Measurements from ENCODE around the gene PDE11A. TPM values are rescaled to one million over a fixed set of nuclear protein-coding genes. Genes with fewer than 3 reads are reported as not detected.
"Not testable (repeated sequence)": the region's sequence is repeated elsewhere in the genome, so short reads cannot be mapped to it uniquely, and the experiment has no call there.

The PDE11A gene
- total and polyA plus RNA-seq, 3 donors from 2014 or later = 2.2 to 7.8 (median 3.3) TPM

DNA sequence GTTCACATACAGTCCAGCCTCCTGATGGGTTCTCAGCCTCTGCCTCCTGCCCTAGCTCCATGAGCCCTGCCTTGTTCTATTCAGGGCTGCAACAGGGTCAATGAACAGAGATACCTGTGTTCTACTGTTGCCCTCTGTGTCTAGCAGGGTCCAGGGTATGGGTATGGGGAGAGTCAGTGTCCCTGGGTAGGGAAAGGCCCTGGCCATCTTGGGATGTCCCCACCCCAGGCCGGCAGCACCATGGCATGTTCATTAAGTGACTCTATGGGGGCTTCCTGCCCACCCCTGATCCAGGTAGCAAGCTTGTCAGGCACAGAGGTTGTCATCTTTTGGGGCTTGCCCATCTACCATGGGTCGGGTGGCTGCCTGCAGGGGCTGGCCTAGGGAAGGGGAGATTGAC, 13.5 kb downstream of the PDE11A start:
- TF ChIP-seq, protein P1, sequence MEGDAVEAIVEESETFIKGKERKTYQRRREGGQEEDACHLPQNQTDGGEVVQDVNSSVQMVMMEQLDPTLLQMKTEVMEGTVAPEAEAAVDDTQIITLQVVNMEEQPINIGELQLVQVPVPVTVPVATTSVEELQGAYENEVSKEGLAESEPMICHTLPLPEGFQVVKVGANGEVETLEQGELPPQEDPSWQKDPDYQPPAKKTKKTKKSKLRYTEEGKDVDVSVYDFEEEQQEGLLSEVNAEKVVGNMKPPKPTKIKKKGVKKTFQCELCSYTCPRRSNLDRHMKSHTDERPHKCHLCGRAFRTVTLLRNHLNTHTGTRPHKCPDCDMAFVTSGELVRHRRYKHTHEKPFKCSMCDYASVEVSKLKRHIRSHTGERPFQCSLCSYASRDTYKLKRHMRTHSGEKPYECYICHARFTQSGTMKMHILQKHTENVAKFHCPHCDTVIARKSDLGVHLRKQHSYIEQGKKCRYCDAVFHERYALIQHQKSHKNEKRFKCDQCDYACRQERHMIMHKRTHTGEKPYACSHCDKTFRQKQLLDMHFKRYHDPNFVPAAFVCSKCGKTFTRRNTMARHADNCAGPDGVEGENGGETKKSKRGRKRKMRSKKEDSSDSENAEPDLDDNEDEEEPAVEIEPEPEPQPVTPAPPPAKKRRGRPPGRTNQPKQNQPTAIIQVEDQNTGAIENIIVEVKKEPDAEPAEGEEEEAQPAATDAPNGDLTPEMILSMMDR (IDR thresholded peaks at IDR 0.05) = no peak
- no peak for TF ChIP-seq POLR2A (IDR thresholded peaks at IDR 0.05)
- Histone ChIP-seq H3K4me1 (no peaks in the 10 kb centered on the region), H3K27me3 (no peaks in the 10 kb centered on the region), H3K36me3 (ENCODE audit: low read depth, missing control alignments) (no peaks in the 10 kb centered on the region), H3K4me3 (no peak overlapping the region), H3K9me3 (no peaks in the 10 kb centered on the region), H3K27ac (no peak overlapping the region)
- intact Hi-C loops (cut with DNase I; ENCODE audit: low total_unique reads) = no loop called here
- WGBS, 2 donors = 93 to 100% methylated on average over 1 to 2 of the region's 2 CpGs
- DNase-seq = no peak

DNA sequence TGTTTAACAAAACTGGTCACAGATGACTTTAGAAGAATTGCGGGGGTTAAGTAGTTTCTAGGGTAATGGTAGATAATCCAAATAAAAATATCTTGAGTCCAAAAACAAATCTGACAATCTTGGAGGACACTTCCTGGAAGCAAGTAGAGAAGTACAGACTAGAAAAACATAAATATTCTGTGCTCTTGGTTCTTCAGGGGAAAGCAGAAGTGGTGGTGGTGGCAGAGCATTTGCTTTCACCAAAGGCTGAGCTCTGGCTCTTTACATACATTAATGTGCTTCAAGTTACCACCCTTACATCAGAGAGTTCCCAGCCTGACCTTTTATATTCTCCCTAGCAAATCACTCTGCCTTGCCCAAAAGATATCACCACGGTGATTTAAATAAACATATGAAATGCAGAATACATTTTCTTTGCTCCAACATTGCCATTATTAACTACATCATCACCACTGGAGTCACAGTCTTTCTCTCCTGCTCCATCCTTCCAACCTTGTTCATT, 15.3 kb downstream of the PDE11A start:
- H3K27ac ChIP-seq = no peak overlapping the region
- DNase-seq = no peak
- no peak overlapping the region for H3K4me3 ChIP-seq
- no peaks in the 10 kb centered on the region for H3K36me3 ChIP-seq (ENCODE audit: low read depth, missing control alignments)
- H3K4me1 ChIP-seq = no peaks in the 10 kb centered on the region
- no peak for TF ChIP-seq POLR2A (IDR thresholded peaks at IDR 0.05)
- TF ChIP-seq, protein P1 (IDR thresholded peaks at IDR 0.05) = no peak
- intact Hi-C loops (cut with DNase I; ENCODE audit: low total_unique reads) = no loop called here
- no peaks in the 10 kb centered on the region for H3K9me3 ChIP-seq
- WGBS, 2 donors = 74 to 76% methylated on average over 2 of the region's 2 CpGs
- no peaks in the 10 kb centered on the region for H3K27me3 ChIP-seq

DNA sequence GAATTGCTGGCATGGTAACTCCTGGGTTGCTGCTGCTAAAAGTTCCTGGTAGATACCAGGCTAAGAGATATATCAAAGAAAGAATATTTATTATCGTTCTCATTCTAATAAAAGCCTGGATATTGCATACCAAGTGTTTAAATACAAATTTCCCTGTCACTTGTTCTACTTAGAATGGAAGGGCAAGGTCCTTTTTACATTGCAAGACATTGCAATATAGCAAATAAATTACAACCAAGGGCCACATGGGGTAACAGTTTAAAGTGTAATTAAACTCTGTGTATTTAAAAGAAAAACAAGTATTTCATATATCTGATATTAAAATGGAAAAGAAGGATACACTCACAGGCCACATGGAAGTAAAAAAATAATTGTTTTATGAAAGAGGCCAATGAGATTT, 16.2 kb downstream of the PDE11A start:
- no peak overlapping the region for H3K27ac ChIP-seq
- no peaks in the 10 kb centered on the region for H3K9me3 ChIP-seq
- DNase-seq = no peak
- intact Hi-C loops (cut with DNase I; ENCODE audit: low total_unique reads) = no loop called here
- H3K4me3 ChIP-seq = no peak overlapping the region
- WGBS, 2 donors = 88 to 89% methylated on average over 1 of the region's 1 CpG
- no peaks in the 10 kb centered on the region for H3K4me1 ChIP-seq
- TF ChIP-seq, protein P1 (IDR thresholded peaks at IDR 0.05) = no peak
- no peak for TF ChIP-seq POLR2A (IDR thresholded peaks at IDR 0.05)
- no peaks in the 10 kb centered on the region for H3K36me3 ChIP-seq (ENCODE audit: low read depth, missing control alignments)
- H3K27me3 ChIP-seq = no peaks in the 10 kb centered on the region

DNA sequence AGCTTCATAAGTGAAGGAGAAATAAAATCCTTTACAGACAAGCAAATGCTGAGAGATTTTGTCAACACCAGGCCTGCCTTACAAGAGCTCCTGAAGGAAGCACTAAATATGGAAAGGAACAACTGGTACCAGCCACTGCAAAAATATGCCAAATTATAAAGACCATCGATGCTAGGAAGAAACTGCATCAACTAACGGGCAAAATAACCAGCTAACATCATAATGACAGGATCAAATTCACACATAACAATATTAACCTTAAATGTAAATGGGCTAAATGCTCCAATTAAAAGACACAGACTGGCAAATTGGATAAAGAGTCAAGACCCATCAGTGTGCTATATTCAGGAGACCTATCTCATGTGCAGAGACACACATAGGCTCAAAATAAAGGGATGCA, 21.3 kb downstream of the PDE11A start:
- H3K9me3 ChIP-seq; H3K27me3 ChIP-seq; H3K4me1 ChIP-seq; intact Hi-C loops (cut with DNase I; ENCODE audit: low total_unique reads); H3K36me3 ChIP-seq (ENCODE audit: low read depth, missing control alignments); H3K27ac ChIP-seq; DNase-seq; H3K4me3 ChIP-seq: not testable (repeated sequence)
- WGBS, 2 donors = 94 to 100% methylated on average over 2 of the region's 2 CpGs

DNA sequence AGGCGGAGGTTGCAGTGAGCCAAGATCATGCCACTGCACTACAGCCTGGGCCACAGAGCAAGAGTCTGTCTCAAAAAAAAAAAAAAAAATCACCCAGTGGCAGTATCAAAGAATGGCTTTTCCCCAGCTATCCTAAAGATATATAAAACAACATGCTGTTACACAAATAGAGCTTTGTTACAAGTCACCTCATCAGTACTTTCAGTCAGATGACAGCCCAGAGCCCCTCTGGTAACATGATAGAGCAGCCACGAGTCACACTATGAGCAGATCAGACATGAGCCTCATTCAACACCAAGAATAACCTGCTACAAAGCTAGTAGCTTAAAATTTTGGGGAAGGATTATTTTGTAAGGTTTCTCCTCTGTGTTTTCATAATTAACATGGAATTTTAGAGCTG, 25.2 kb downstream of the PDE11A start:
- DNase-seq = no peak
- Histone ChIP-seq H3K4me3 (no peak overlapping the region), H3K27ac (no peak overlapping the region), H3K27me3 (no peaks in the 10 kb centered on the region), H3K4me1 (no peaks in the 10 kb centered on the region), H3K36me3 (ENCODE audit: low read depth, missing control alignments) (no peaks in the 10 kb centered on the region), H3K9me3 (no peaks in the 10 kb centered on the region)
- 86 to 93% methylated on average over 2 of the region's 2 CpGs for WGBS, 2 donors
- intact Hi-C loops (cut with DNase I; ENCODE audit: low total_unique reads) = no loop called here
- TF ChIP-seq, protein P1 (IDR thresholded peaks at IDR 0.05) = no peak
- TF ChIP-seq POLR2A (IDR thresholded peaks at IDR 0.05) = no peak
